NK-92 (cell line): ENCODE results near the gene FGGY.

Experiments
- DNase-seq: peaks from one replicate; lab custom pipeline; 2025; ENCODE audit not compliant: unreplicated experiment; lab: John Stamatoyannopoulos, UW

Gene FGGY

DNA sequence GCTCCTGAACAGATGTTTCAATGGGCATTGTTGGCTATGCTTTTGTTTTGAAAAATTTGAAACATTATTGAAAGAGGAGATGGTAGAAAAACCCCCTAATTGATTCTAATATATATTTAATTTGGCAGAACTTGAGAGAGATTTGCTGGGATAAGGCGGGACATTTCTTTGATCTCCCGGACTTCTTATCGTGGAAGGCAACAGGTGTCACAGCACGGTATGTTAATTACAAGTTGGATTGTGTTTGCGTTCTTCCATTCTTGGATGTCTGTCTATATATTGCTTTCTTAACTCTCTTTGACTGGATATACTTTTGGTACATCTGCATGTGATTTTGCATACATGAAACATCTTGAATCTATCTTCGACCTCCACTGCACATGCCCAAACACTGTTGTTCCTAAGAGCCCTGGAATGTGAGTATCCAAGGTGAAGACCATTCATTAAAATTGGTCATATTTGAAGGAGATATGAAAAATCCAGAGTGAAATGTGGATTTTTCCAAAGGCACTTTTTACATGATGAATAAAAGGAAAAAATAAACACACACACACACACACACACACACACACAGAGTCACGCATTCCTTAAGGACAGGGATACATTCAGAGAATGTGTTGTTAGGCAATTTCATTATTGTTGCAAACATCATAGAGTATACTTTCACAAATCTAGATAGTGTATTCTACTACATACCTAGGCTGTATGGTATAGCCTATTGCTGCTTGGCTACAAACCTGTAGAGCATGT, 81.9 kb downstream of the FGGY start:
- no peak for DNase-seq

DNA sequence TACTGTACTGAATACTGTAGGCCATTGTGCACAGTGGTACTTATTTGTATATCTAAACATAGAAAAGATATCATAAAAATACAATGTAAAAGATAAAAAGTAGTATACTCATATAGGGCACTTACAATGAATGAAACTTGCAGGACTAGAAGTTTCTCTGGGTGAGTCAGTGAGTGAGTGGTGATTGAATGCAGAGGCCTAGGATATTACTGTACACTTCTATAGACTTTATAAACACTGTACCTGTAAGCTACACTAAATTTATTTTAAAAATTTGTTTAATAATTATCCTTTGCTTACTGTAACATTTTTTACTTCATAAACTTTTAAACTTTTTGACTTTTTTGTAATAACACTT, 82.5 kb downstream of the FGGY start:
- DNase-seq = no peak

DNA sequence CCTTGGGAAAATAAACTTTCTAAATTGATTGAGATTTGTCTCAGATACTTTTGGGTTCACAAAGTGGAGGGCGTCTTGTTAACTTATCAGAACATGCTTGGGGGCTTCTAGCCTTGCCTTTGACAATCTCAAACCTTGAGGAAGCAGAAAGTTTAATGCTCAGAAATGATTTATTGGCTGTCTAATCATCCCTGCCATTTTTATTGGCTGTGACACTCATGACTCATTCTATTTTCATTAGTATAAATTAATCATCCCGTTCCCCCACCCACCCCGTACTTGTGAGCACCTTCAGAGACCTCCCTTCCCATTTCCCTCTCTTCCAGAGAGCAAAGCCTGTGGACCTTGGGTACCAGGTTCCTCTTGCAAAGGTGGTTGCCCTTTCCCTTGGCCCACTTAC, 87.1 kb downstream of the FGGY start:
- no peak for DNase-seq

DNA sequence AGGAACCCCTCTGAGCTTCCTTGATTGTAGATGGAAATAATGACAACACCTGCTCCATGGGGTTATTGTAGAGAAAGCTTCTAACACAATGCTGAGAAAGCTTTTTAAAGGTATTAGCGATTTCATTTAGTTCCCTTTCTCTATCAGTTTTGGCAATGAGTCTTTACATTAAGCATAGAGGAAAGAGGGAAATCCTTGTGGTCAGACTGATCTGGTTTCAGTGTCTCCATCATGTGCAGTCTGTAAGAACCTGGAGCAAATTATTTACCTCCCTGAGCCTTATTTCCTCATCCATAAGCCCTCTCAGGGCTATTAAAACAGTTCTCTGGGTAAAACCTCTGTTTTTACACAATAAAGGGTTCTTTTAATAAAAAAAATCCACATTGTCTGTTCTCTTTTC, 87.5 kb downstream of the FGGY start:
- DNase-seq = no peak

DNA sequence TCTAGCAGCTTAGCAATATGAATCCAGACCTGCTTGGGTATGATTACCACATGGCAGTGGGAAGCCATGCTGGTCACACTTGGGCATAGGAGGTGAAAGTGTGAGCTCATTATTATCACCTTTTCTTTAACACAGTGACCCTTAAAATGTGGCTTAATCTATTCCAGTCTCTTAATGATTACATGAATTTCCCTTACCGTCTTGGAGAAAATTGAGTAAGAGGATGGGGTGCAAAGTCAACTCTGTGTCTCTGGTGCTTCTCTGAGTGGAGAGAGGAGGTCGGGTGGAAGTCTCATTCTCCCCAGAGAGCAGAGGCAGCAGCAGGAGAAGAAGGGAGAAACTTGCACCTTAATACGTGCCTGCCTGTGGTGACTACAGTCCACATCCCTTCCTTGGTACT, 91.3 kb downstream of the FGGY start:
- no peak for DNase-seq

DNA sequence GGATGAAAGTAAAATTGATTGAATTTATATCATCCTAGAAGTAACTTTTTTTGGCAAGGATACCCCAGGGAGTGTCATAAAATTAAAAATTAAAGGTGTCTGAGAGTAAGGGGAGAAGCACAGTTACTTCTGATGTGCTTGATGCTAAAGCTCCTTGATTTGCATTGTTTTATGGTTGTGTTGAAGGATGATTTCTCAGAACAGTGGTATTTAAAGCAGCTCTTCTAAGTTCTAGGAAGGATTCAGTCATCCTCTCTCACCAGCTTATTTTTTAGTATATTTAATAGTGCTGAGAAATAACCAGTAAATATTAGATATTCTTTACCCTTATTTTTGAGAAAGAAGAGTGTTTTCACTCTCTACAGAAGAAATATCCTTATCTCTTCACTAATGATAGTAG, 93.0 kb downstream of the FGGY start:
- DNase-seq = no peak

DNA sequence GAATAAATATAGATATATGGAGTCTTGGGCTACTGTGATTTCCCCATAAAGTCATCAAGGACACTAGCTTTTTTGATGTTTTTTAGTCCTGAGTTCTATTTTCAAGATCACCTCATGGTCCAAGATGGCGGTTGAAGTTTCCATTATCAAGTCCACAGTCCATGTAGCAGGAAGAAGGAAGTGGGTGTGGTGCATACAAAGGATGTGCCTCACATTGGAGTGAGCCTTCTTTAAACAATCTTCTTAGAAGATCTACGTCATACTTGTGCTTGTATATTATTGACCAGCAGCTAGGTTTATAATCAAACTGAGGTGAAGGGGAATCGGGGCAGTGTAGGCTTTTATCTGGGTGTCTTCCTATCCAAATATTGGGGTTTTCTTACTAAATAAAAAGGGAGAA, 93.4 kb downstream of the FGGY start:
- no peak for DNase-seq

DNA sequence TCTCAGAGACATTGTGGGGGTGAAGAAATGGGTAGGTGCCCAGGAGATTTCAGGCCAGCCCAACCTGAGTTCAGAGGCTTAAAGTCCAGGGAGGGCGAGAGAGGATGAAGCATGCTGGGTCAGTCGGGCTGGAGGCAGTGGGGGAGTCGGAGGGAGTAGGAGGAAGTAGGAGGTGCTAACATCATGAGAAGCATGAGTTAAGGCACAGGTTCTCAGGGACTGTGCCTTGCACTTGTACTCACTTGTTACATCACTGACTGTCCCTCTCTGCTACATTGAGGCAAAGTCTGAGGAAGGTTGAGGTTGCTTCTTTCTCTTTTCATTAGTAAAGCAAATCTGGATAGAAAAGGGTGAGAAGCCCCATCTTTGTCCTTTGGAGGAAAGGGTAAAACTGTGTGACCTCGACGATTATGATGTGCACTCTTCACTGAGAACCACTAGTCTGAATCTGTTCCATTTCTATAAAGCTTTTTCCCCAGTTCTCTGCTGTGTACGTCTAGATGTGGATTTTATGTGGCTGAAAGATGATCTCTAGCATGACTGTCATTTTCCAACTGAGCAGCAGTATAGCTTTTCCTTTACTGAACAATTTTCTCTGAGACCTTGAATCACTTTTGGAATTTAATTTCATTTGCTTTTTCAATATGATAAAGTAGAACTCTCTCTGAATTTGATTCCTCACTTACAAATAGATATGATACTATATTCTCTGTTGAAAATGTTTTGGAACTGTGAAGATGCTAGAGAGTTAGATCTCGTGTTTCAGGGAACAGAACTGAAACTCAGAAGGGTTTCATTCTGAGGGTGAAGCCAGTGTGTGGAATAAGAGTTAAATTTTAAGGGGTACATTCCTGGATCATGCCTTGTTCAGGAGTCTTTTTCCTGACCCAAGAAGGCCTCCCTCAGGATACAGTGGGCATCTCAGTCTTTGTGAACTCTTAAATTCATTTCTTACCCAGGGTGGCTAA, 94.6 kb downstream of the FGGY start:
- DNase-seq = no peak

DNA sequence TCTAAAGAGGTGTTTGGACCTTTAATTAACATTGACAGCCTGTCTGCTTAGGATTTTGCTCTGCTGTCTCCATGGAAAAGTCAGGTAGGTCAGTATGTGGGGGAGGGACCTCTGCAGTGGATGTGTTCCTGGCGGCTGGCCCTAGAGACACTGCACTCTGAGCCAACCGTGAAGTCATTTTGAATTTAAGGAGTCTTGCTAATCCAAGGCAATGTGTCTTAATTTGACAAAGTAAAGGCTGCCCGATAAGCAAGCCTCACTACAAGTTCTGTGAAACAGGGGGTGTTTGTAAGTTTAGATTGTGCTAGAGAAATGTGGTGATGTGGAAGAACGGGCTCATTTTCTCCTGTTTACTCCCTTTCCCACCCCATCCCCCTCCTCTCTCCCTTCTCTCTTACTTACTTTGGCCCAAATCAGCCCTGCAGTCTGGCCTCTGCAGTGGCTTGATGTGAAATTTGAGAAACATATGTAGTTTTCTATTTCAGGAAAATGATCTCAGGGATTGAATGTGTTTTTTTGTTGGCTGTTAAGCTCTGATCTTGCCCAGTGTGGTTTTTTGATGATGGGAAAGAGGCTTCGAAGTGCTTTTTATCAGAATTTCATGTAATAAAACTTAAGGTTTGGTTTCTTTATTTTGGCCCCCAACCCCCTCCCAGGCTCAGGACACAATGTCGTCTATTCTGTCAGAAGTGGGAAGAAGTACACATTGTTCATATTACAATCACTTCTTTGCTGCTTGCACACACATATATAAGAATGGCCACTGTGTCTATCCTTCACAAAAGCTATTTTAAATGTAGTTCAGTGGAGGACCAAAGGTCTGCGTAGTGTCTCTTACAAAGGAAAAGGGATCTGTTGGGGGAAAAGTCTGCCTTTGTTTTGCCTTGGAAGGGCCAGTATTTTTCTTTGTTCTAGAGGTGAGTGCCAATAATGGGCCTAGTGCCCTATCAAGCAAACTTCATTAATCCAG, 96.6 kb downstream of the FGGY start:
- no peak for DNase-seq

DNA sequence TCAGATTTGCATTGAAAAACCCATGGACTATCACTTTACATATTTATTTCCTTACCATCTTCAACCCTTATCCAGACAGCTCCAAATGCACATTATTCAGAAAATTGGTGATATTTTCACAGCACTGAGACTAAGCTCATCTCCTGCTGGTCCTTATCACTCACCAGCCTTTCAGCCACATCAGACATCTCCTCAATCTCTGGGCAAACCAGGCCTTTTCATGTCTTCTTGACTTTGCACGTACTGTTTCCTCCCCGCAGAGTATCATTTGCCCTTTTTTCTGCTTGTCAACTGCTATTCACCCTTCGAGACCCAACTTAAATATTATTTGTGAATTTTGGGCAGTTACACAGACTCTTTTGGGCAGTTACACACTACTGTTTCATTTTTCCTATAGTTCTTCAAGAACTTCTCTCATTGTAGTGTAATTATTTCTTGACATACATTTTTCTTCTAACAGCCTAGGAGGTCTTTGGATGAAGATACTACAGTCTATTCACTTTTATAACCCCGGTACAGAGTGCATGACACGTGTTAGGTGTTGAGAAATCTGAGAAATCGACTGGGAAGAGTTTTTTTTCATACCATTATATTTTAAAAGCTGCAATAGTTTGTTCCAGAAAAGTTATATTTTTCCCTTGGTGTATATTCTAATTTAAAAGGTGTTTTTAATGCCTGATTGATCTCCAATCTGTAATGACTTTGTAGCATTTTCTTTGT, 98.0 kb downstream of the FGGY start:
- no peak for DNase-seq

DNA sequence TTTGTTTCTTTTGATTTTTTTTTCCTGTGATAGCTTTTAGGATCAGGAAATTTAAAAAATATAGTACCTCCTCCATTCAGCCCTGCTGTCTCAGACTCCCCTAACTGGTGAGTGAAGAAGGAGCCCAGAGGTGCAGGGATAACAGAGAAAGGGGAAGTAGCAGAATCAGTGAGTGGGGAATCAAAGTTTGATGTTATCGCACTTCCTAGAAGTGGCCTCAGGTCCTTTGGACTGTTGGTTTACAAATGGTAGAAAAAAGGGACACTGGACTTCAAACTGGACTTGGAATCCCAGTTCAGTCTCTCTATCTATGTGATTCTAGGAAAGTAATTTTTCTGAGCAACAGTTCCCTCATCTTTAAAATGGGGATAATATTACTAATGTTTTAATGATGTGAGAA, 99.5 kb downstream of the FGGY start:
- no peak for DNase-seq

DNA sequence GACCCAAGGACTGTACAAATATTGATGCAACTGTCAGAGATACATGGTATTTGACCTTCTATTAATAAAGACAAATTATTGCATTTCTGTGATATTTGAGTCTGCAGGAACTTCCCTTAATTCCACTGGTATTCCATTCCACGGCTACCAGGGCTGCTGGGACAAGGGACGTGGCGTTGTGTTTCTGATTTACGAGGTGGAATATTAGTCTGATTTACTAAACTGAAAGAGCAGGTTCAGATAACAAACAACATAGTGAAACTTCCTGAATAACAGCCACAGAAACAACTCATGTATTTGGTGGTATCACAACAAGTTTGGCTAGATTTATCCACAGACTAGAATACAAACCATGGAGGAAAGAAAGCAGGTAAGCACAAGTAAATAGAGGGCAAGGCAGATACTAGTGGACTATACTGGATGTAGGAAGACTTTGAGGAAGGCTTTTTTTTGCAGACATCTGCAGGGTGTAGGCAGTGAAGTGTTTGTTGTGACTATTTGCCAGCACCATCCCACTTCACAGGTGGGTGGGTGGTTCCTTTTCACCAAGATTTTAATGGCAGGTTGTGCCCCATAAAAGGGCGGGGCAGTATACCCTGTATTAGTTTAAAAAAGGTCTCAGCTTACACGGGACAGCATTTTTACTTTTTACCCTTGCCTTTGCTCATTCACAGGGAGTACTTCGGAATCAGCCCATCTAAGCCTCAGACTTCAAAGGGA, 100.4 kb downstream of the FGGY start:
- no peak for DNase-seq

DNA sequence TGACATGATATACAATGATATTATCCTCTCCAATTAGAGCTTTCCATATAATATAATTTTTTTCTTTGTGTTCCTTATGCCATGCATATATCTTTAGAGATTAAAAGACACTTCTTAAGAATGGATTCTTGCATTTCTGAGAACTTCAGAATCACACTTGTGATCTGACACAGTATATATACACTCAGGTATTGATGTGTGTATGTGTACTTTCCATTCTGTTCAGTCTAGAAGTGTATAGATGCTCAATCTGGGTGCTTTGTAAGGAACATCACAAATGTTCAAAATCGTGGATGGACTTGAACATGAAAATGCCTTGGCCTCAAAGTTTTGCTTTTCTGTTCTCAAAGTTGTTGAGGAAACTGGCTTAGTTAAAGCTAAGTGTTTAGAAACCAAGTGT, 102.7 kb downstream of the FGGY start:
- no peak for DNase-seq

DNA sequence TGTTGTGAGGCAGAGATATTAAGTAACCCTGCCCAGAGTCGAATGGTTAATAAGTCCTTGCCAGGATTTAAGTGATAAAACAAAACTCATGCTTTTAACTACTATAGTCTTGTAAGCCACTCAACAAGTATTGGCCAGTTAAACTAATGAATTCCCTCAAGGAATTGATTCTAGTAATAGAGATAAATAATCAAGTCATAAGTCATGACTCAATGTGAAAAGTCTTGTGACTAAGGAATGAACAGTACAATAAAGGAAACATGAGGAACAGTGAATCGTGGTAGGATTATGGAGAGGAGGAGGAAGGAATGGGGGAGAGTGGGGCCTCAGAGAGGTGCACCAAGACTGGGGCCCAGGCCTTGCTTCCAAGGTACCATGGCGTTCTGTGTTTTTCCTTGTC, 104.7 kb downstream of the FGGY start:
- no peak for DNase-seq

DNA sequence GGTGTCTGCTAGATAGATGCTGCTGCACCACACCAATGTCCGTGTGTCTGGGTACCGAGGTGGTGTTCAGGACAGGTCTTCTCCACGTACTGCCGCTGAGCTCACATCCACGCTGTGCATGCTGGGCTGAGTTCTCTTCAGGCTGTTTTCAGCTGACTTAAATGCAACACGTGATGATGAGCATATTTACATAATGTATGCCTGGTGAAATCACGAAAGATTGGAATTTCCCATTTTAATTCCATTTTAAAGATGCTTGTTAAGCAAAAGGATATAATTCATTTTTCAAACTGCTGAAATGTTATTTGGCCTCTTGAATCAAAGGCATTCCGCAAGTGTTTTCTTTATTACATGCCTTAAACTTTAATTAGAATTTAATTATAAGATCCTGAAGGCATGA, 107.9 kb downstream of the FGGY start:
- no peak for DNase-seq

DNA sequence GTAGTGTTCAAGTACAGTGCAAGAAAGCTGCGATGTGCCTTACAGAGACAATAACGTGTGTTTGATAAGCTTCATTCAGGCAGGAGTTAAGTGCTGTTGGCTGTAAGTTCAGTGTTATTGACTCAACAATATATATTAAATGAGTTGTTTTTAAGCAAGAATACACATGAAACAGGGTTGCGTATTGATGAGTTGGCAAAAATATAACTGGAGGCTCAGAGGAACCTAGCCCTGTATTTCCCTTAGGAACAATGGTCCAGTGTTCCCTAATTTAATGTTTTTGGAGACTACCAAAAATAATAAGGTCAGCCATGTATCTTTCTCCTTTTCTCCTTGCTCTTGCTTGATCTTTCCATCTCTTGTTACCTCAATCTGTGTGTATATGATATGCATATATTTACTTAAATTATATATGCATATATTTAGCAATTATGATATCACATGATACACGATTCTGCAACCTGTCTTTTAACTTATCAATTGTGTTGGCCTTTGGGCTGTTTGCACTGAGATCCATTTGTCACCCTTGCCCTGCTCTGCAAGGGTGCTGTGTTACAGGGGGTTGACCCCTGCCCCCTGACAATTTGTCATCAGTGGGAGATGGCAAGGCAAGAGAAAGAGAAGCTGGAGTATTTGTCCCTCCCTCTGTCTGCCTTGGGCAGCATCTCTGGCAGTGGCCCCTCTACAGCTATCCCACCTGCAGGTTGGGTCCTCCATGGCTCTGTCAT, 109.7 kb downstream of the FGGY start:
- no peak for DNase-seq

DNA sequence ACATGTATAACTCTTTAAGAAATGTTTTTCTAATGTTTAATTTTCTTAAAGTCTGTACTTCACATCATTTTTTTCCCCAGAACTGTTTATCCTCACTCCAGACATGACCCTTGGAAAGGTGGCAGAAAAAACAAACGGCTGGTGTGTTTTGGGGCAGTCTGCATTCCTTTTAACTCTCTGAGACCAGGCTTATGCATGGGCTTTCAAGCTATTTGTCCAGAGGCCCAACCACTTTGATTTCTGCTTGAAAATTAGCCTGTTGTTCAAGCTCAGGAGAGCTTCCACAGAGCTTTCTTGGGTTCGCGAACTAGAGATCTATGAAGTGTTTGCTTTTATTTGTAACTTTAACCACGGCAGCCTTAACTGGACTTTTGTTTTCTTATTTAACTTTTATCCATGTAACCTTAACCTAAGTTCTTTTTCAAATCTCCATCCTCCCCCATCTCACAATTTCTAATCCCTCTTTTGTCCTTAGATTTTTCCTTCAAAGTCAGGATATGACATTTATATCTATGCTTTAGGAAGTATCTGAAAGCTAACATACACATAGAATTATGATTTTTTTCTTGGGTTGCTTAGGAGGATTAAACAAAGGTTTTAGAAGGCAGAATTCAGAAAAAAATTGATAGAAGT, 111.8 kb downstream of the FGGY start:
- no peak for DNase-seq

DNA sequence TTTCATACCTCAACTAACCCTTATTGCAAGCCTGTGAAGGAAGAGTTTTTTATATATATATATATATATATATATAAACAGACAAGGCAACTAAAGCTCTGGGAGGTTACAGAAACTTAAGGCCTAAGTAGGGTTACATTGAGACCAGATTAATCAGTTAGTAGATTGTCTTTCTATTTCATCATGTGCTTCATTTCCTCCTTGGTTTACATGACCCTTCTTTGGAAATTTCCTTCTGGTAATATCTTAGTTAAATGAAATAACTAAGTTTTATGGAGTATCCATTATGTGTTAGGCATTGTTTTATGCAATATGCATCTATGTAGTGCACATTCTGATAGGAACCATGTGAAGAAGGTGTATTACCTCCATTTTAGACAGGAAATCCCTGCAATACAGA, 112.7 kb downstream of the FGGY start:
- no peak for DNase-seq

DNA sequence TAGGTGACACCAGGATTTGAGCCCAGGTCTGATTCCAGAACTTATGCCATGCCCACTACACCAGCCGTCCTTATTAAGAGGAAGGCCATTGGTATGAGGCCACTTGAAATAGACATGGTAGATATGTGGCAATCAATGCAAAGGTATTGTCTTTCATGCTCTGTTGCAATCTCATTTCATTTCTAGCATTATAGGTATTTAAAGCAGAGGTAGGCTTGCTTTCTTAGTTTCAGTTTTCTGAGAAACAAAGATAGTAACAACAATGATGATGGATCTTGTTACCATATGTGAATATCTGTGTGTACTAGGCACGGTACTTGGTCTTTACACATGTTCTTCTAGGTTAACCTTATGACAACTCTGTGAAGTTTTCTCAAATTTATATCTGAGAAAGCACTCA, 113.1 kb downstream of the FGGY start:
- DNase-seq = no peak
